OCI-LY7 (cell line): ENCODE results near the gene NPHS1. TPM values are rescaled to one million over a fixed set of nuclear protein-coding genes. Genes with fewer than 3 reads are reported as not detected.

Source experiments
- BruUV-seq: library from RNA; stranded (reverse); fragments of 400-500 nt; replicated peaks from 2 replicates; lab custom pipeline; 2021; lab: Mats Ljungman, UMichigan
- CTCF ChIA-PET: fragments of 300-600 bp; sonication (Branson Sonifier 250); formaldehyde crosslinking; loops from one replicate; lab custom pipeline; 2022; ENCODE audit warnings: antibody characterized with exemption; ENCODE audit not compliant: unreplicated experiment; lab: Charles Lee
- POLR2A ChIA-PET: fragments of 300-600 bp; sonication (Branson Sonifier 250); formaldehyde crosslinking; loops from one replicate; lab custom pipeline; 2022; ENCODE audit warnings: antibody characterized with exemption; lab: Charles Lee
- DNase-seq: peaks from one replicate; pipeline ENCODE4 v3.0.0-alpha.2; 2015; ENCODE audit warnings: low spot score
- H2AFZ ChIP-seq: fragments of 200-600 bp; sonication (generic), shearing (Covaris generic); 2 replicates; pipeline ENCODE4 v1.6.1; 2014; ENCODE audit warnings: mild to moderate bottlenecking, antibody characterized with exemption, low read length, moderate library complexity
- H3K27ac ChIP-seq: fragments of 200-600 bp; sonication (generic); 2 replicates; pipeline ENCODE4 v1.5.1; 2014; ENCODE audit warnings: mixed run types, low read depth, mild to moderate bottlenecking, moderate library complexity, low read length, inconsistent platforms; ENCODE audit not compliant: poor library complexity, severe bottlenecking
- H3K36me3 ChIP-seq: fragments of 200-600 bp; sonication (generic); 2 replicates; pipeline ENCODE4 v1.6.1; 2014; ENCODE audit warnings: mild to moderate bottlenecking, antibody characterized with exemption, low read length, moderate library complexity, mixed read lengths; ENCODE audit not compliant: insufficient read depth
- H3K4me1 ChIP-seq: fragments of 200-600 bp; sonication (generic); 2 replicates; pipeline ENCODE4 v1.5.1; 2014; ENCODE audit warnings: mild to moderate bottlenecking, low read length; ENCODE audit not compliant: insufficient read depth, poor library complexity, severe bottlenecking
- H3K4me2 ChIP-seq: fragments of 200-600 bp; sonication (generic); 2 replicates; pipeline ENCODE4 v1.6.1; 2014; ENCODE audit warnings: mild to moderate bottlenecking, low read length
- H3K4me3 ChIP-seq: fragments of 200-600 bp; sonication (generic); 2 replicates; pipeline ENCODE4 v1.5.1; 2014; ENCODE audit warnings: mild to moderate bottlenecking, low read depth, low read length; ENCODE audit not compliant: poor library complexity, severe bottlenecking
- H3K79me2 ChIP-seq: fragments of 200-600 bp; sonication (generic); 2 replicates; pipeline ENCODE4 v1.6.1; 2016; ENCODE audit warnings: low read depth, mild to moderate bottlenecking, low read length, moderate library complexity, mixed read lengths; ENCODE audit not compliant: insufficient read depth
- H3K9me2 ChIP-seq: fragments of 200-600 bp; sonication (generic); 2 replicates; pipeline ENCODE4 v1.6.1; 2016; ENCODE audit warnings: mild to moderate bottlenecking, low read length, mixed read lengths; ENCODE audit not compliant: insufficient read depth
- H3K9me3 ChIP-seq: fragments of 200-600 bp; sonication (generic); 2 replicates; pipeline ENCODE4 v1.6.1; 2014; ENCODE audit warnings: mild to moderate bottlenecking, mixed run types, low read length, mixed read lengths
- H4K20me1 ChIP-seq: fragments of 200-600 bp; sonication (generic); 2 replicates; pipeline ENCODE4 v1.6.1; 2014; ENCODE audit warnings: mild to moderate bottlenecking, antibody characterized with exemption, low read length, moderate library complexity, mixed read lengths; ENCODE audit not compliant: insufficient read depth
- CTCF ChIP-seq: fragments of 200-600 bp; sonication (generic); conservative IDR thresholded peaks from 2 replicates; pipeline ENCODE4 v1.5.1; 2014; ENCODE audit warnings: mild to moderate bottlenecking, antibody characterized with exemption, low read length, moderate library complexity, mixed read lengths
- EZH2phosphoT487 ChIP-seq: fragments of 200-600 bp; sonication (generic); IDR thresholded peaks from 2 replicates; pipeline ENCODE4 v1.6.1; 2018; ENCODE audit warnings: low read depth, borderline replicate concordance, mild to moderate bottlenecking, mixed run types, antibody characterized with exemption, low read length, moderate library complexity, mixed read lengths
- intact Hi-C: fragments of 100-400 bp; cut with micrococcal nuclease; formaldehyde crosslinking; loops from one replicate; pipeline ENCODE4 v1.10.0; 2022; ENCODE audit not compliant: unreplicated experiment
- small RNA-seq: library from RNA; depleted of rRNA; stranded (forward); fragments of <200 nt; gene quantifications from one replicate; pipeline ENCODE3, GENCODE V24; 2014
- total RNA-seq, 2 experiments: library from RNA; depleted of rRNA in 1 of 2; stranded (reverse); fragments of >200 nt in 1 of 2; shearing (Covaris generic) in 1 of 2; gene quantifications; 2 replicates each; pipeline ENCODE4 v1.2.3, GENCODE V29; 2014 to 2022

Gene NPHS1
- total RNA-seq, 2 experiments from 2014 or later, result not detected

GRCh38 chr19:35777086-35777841 lies 75.0 kb downstream of the NPHS1 start:
- Histone ChIP-seq H3K4me1 (peaks cover 19% of the 10 kb centered on the region), H3K9me2 (no peaks in the 10 kb centered on the region), H3K4me3 (no peak overlapping the region), H3K79me2 (no peaks in the 10 kb centered on the region), H3K4me2 (peak overlapping the region; percentile 79), H4K20me1 (no peaks in the 10 kb centered on the region), H3K9me3 (no peaks in the 10 kb centered on the region), H3K27ac (no peak overlapping the region), H2AFZ (no peak overlapping the region), H3K36me3 (peaks cover 5% of the 10 kb centered on the region; the same call in 1 of the 2 replicates)
- ChIA-PET POLR2A (no interaction called here), CTCF (interaction anchor here (0.5 kb wide), 1 partner anchor 82 kb away, joined by 5 read pairs; no protein-coding TSS in a partner anchor)
- DNase-seq, result no peak
- intact Hi-C loops, result no loop called here
- TF ChIP-seq EZH2phosphoT487 (no peak), CTCF (no peak)
- BruUV-seq, result no TSS peak

GRCh38 chr19:35776102-35776788 lies 76.1 kb downstream of the NPHS1 start:
- DNase-seq, result no peak
- H3K27ac ChIP-seq, result peak overlapping the region; percentile 29
- H4K20me1 ChIP-seq, result no peaks in the 10 kb centered on the region
- H3K79me2 ChIP-seq, result no peaks in the 10 kb centered on the region
- no peak overlapping the region; the same call in 1 of the 2 replicates for H2AFZ ChIP-seq
- no peaks in the 10 kb centered on the region for H3K9me2 ChIP-seq
- H3K4me3 ChIP-seq, result peak overlapping the region; percentile 80
- POLR2A ChIA-PET, result interaction anchor here (0.5 kb wide), 1 partner anchor 33 kb away, joined by 9 read pairs; no protein-coding TSS in a partner anchor
- peaks cover 19% of the 10 kb centered on the region for H3K4me1 ChIP-seq
- no peak for TF ChIP-seq CTCF
- TF ChIP-seq EZH2phosphoT487, result no peak
- CTCF ChIA-PET, result interaction anchor here (0.6 kb wide), 1 partner anchor 9 kb away, joined by 7 read pairs; no protein-coding TSS in a partner anchor
- H3K36me3 ChIP-seq, result peaks cover 2% of the 10 kb centered on the region; the same call in 1 of the 2 replicates
- intact Hi-C loops, result no loop called here
- H3K9me3 ChIP-seq, result no peaks in the 10 kb centered on the region
- H3K4me2 ChIP-seq, result peak overlapping the region; percentile 79
- BruUV-seq, result TSS peak; percentile 52

Small RNAs within 50 kb of the gene (small RNA-seq; reads per million reads assigned to genes)
- gene RN7SL402P, result not detected

Other genes starting within 250 kb of the NPHS1 start
- gene HAUS5, start 239.8 kb downstream of the NPHS1 start, total RNA-seq (2014; rRNA removed; shearing (Covaris generic)), result 61.5 and 66.8 TPM in 2 replicates
- gene HAUS5, start 239.8 kb downstream of the NPHS1 start, total RNA-seq (2022), result 58.1 and 59.7 TPM in 2 replicates
- 62.0 and 73.6 TPM in 2 replicates for gene RBM42, start 223.5 kb downstream of the NPHS1 start, total RNA-seq (2014; rRNA removed; shearing (Covaris generic))
- gene RBM42, start 223.5 kb downstream of the NPHS1 start, total RNA-seq (2022), result 105 and 115 TPM in 2 replicates
- gene ETV2, start 210.8 kb downstream of the NPHS1 start, total RNA-seq (2014; rRNA removed; shearing (Covaris generic)), result 0.25 and 0.57 TPM in 2 replicates
- gene ETV2, start 210.8 kb downstream of the NPHS1 start, total RNA-seq (2022), result 1.7 and 2.0 TPM in 2 replicates
- gene COX6B1, start 204.2 kb downstream of the NPHS1 start, total RNA-seq (2014; rRNA removed; shearing (Covaris generic)), result 404 and 536 TPM in 2 replicates
- 373 and 395 TPM in 2 replicates for gene COX6B1, start 204.2 kb downstream of the NPHS1 start, total RNA-seq (2022)
- not detected in 2 replicates for gene UPK1A, start 186.0 kb downstream of the NPHS1 start, total RNA-seq (2014; rRNA removed; shearing (Covaris generic))
- not detected in 2 replicates for gene UPK1A, start 186.0 kb downstream of the NPHS1 start, total RNA-seq (2022)
- gene ZBTB32, start 147.9 kb downstream of the NPHS1 start, total RNA-seq (2014; rRNA removed; shearing (Covaris generic)), result not detected in 2 replicates
- gene ZBTB32, start 147.9 kb downstream of the NPHS1 start, total RNA-seq (2022), result not detected in 2 replicates
- gene KMT2B, start 134.5 kb downstream of the NPHS1 start, total RNA-seq (2014; rRNA removed; shearing (Covaris generic)), result 18.0 and 25.2 TPM in 2 replicates
- 56.2 and 57.2 TPM in 2 replicates for gene KMT2B, start 134.5 kb downstream of the NPHS1 start, total RNA-seq (2022)
- gene IGFLR1, start 110.1 kb downstream of the NPHS1 start, total RNA-seq (2014; rRNA removed; shearing (Covaris generic)), result 8.5 and 11.4 TPM in 2 replicates
- 18.3 and 21.5 TPM in 2 replicates for gene IGFLR1, start 110.1 kb downstream of the NPHS1 start, total RNA-seq (2022)
- gene U2AF1L4, start 107.1 kb downstream of the NPHS1 start, total RNA-seq (2014; rRNA removed; shearing (Covaris generic)), result 16.1 and 33.6 TPM in 2 replicates
- 35.2 and 37.5 TPM in 2 replicates for gene U2AF1L4, start 107.1 kb downstream of the NPHS1 start, total RNA-seq (2022)
- gene PSENEN, start 106.9 kb downstream of the NPHS1 start, total RNA-seq (2014; rRNA removed; shearing (Covaris generic)), result 20.8 and 25.7 TPM in 2 replicates
- 51.0 and 53.7 TPM in 2 replicates for gene PSENEN, start 106.9 kb downstream of the NPHS1 start, total RNA-seq (2022)
- 6.0 and 11.6 TPM in 2 replicates for gene LIN37, start 103.9 kb downstream of the NPHS1 start, total RNA-seq (2014; rRNA removed; shearing (Covaris generic))
- 11.7 and 20.0 TPM in 2 replicates for gene LIN37, start 103.9 kb downstream of the NPHS1 start, total RNA-seq (2022)
- not detected in 2 replicates for gene HSPB6, start 95.5 kb downstream of the NPHS1 start, total RNA-seq (2014; rRNA removed; shearing (Covaris generic))
- gene HSPB6, start 95.5 kb downstream of the NPHS1 start, total RNA-seq (2022), result 1.7 and 1.8 TPM in 2 replicates
- gene PROSER3, start 94.3 kb downstream of the NPHS1 start, total RNA-seq (2014; rRNA removed; shearing (Covaris generic)), result 15.2 and 17.2 TPM in 2 replicates
- 66.1 and 70.6 TPM in 2 replicates for gene PROSER3, start 94.3 kb downstream of the NPHS1 start, total RNA-seq (2022)
- gene ARHGAP33, start 76.9 kb downstream of the NPHS1 start, total RNA-seq (2014; rRNA removed; shearing (Covaris generic)), result 15.1 and 21.3 TPM in 2 replicates
- gene ARHGAP33, start 76.9 kb downstream of the NPHS1 start, total RNA-seq (2022), result 94.6 and 130 TPM in 2 replicates
- not detected in 2 replicates for gene PRODH2, start 39.7 kb downstream of the NPHS1 start, total RNA-seq (2014; rRNA removed; shearing (Covaris generic))
- gene PRODH2, start 39.7 kb downstream of the NPHS1 start, total RNA-seq (2022), result not detected in 2 replicates
- gene KIRREL2, start 4.4 kb upstream of the NPHS1 start, total RNA-seq (2014; rRNA removed; shearing (Covaris generic)), result 0.95 and 1.4 TPM in 2 replicates
- gene KIRREL2, start 4.4 kb upstream of the NPHS1 start, total RNA-seq (2022), result 2.0 and 2.2 TPM in 2 replicates
- gene APLP1, start 16.1 kb upstream of the NPHS1 start, total RNA-seq (2014; rRNA removed; shearing (Covaris generic)), result 0.13 TPM in 1 of 2 replicates, not detected in the other
- gene APLP1, start 16.1 kb upstream of the NPHS1 start, total RNA-seq (2022), result 0.70 and 1.2 TPM in 2 replicates
- 48.6 and 57.4 TPM in 2 replicates for gene NFKBID, start 48.0 kb upstream of the NPHS1 start, total RNA-seq (2014; rRNA removed; shearing (Covaris generic))
- gene NFKBID, start 48.0 kb upstream of the NPHS1 start, total RNA-seq (2022), result 40.5 and 42.6 TPM in 2 replicates
- gene HCST, start 50.0 kb upstream of the NPHS1 start, total RNA-seq (2014; rRNA removed; shearing (Covaris generic)), result 8.1 and 15.0 TPM in 2 replicates
- 25.2 and 36.0 TPM in 2 replicates for gene HCST, start 50.0 kb upstream of the NPHS1 start, total RNA-seq (2022)
- gene TYROBP, start 55.8 kb upstream of the NPHS1 start, total RNA-seq (2014; rRNA removed; shearing (Covaris generic)), result not detected in 2 replicates
- not detected in 2 replicates for gene TYROBP, start 55.8 kb upstream of the NPHS1 start, total RNA-seq (2022)
- 2.8 and 3.1 TPM in 2 replicates for gene LRFN3, start 83.9 kb upstream of the NPHS1 start, total RNA-seq (2014; rRNA removed; shearing (Covaris generic))
- gene LRFN3, start 83.9 kb upstream of the NPHS1 start, total RNA-seq (2022), result 3.4 and 6.0 TPM in 2 replicates
- gene SDHAF1, start 142.7 kb upstream of the NPHS1 start, total RNA-seq (2014; rRNA removed; shearing (Covaris generic)), result 52.6 and 60.9 TPM in 2 replicates
- gene SDHAF1, start 142.7 kb upstream of the NPHS1 start, total RNA-seq (2022), result 24.2 and 26.1 TPM in 2 replicates
- gene SYNE4, start 156.3 kb upstream of the NPHS1 start, total RNA-seq (2014; rRNA removed; shearing (Covaris generic)), result 0.26 and 2.7 TPM in 2 replicates
- gene SYNE4, start 156.3 kb upstream of the NPHS1 start, total RNA-seq (2022), result 3.1 and 4.5 TPM in 2 replicates
- 19.5 and 29.0 TPM in 2 replicates for gene ALKBH6, start 161.7 kb upstream of the NPHS1 start, total RNA-seq (2014; rRNA removed; shearing (Covaris generic))
- gene ALKBH6, start 161.7 kb upstream of the NPHS1 start, total RNA-seq (2022), result 28.7 and 38.2 TPM in 2 replicates
- gene CLIP3, start 180.4 kb upstream of the NPHS1 start, total RNA-seq (2014; rRNA removed; shearing (Covaris generic)), result 0.66 TPM in 1 of 2 replicates, not detected in the other
- gene CLIP3, start 180.4 kb upstream of the NPHS1 start, total RNA-seq (2022), result 2.4 and 2.6 TPM in 2 replicates
- 4.9 and 7.3 TPM in 2 replicates for gene THAP8, start 201.8 kb upstream of the NPHS1 start, total RNA-seq (2014; rRNA removed; shearing (Covaris generic))
- gene THAP8, start 201.8 kb upstream of the NPHS1 start, total RNA-seq (2022), result 7.3 and 7.5 TPM in 2 replicates
- 39.0 and 44.5 TPM in 2 replicates for gene WDR62, start 202.4 kb upstream of the NPHS1 start, total RNA-seq (2014; rRNA removed; shearing (Covaris generic))
- gene WDR62, start 202.4 kb upstream of the NPHS1 start, total RNA-seq (2022), result 60.2 and 65.4 TPM in 2 replicates